CD4-positive, alpha-beta T cell treated with Interleukin-6 for 4 hours (primary cell): ENCODE measurements around the gene RSPRY1.
"Not testable (repeated sequence)": the region's sequence is repeated elsewhere in the genome, so short reads cannot be mapped to it uniquely, and the experiment has no call there.

ENCODE experiments used
- DNase-seq: peaks from one replicate; pipeline ENCODE4 v3.0.0-alpha.2; 2020; ENCODE audit warnings: mixed read lengths

RSPRY1 gene

DNA sequence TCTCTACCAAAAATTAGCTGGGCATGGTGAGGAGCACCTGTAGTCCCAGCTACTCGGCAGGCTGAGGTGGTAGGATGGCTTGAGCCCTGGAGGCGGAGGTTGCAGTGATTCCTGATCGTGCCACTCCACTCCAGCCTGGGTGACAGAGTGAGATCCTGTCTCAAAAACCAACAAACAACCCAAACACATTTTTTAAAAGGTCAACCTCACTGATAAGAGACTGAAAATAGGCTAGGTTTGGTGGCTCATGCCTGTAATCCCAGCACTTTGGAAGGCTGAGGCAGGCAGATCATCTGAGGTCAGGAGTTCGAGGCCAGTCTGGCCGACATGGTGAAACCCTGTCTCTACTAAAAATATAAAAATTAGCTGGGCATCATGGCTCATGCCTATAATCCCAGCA, 89.8 kb downstream of the RSPRY1 start:
- not testable (repeated sequence) for DNase-seq

DNA sequence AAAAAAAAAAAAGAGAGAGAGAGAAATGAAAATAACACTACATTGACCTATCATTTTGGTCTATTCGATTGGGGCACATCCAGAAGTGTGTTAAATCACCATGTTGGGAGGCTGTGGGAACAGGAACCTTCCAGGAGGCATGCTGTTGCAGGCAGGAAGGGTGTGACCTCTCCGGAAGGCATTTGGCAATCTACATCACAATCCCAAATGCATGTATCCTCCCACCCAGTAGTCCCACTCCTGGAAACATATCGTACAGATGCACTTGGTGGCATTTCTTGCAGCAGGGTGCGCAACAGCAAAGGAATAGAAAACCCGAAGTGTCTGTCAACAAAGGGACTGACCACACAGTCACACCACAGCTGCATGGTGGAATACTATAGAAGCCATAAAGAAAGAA, 90.5 kb downstream of the RSPRY1 start:
- no peak for DNase-seq

DNA sequence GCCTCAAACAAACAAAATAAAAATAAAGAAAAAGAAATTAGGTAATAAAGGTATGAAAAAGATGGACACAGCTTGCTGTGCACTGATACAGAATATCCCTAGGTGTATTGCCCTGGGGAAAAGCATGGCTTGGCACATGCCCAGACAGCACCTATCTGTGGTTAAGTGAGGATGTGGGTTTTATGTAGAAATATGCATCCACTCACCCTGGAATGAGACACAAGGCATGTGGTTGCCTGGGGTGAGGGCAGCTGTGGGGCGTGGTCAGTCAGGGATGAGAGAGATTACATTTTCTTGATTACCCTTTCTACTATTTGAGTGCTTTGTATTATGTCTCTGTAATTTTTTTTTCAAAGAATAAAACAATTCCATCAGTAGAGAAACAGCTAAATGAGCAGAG, 91.5 kb downstream of the RSPRY1 start:
- peak; percentile 81 for DNase-seq

DNA sequence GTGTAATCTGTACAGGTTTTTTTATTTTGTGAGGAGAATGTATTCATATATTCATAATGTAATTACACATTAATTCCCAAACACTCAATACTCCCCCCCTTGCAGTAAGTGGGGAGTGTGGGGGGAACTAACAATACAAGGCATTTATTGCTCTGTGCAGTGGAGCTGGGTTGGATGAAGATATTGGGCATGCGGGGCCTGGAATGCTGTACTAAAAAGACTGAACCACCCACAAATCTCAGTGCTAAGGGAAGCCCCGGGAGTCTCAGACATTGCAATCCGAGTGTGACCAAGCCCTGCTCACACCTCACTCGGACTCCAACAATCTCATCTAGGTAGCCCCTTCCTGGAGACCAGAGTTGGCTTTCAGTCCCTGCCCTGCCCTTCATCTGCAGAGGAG, 92.4 kb downstream of the RSPRY1 start:
- DNase-seq: no peak

DNA sequence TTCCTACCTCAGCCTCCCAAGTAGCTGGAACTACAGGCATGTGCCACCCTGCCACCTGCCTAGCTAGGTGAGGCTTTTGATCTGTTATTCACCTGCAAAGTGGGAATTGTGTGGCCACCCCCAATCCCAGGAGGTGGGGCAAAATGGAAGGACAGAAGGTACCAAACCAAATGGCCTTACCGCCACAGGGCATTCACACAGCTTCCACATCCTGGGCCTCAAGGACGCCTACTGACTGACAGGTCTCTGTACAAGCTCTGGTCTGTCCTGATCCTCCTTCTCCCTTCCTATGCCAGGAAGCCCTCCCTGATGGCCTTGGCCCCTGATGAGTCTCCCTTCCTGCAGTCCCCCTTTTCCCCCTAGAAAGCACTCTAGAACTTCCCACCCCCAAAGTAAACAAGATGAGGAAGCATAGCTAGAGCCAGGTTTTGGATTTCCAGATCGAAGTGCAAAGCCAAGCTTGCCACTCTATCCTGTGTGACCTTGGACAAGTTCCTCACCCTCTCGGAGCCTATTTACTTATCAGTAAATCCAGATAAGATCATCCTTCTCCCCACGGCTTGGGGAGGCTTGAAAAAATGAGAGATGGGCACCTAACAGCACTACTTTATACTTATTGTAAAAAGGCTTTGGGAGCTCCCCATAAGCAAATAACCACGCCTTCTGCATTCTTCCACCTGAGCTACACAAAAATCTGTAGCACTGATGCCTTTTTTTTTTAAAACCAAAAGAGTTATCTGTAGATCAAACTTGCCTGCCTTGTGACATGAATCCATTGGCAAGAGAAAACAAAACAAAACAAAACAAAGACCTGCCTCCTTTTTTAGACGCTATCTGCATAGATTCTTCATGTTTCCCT, 93.9 kb downstream of the RSPRY1 start:
- DNase-seq: no peak

DNA sequence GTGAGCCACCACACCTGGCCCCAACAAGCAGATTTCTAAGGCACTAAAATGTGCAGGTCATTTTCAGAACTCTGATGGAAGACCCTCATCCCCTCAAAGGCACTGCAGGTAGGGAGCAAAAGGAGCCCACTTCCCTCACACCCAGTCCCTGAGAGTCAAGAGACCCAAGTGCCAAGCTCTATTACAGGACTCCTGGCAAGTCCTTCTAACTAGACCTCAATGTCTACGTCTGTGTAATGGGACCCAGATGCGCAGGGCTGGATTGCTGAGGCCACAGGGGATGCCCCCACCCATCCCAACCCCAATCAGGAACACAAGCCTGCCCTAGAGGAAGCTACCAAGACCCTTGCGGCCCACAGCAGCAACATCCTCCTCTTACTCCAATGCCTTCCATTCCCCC, 95.7 kb downstream of the RSPRY1 start:
- no peak for DNase-seq

DNA sequence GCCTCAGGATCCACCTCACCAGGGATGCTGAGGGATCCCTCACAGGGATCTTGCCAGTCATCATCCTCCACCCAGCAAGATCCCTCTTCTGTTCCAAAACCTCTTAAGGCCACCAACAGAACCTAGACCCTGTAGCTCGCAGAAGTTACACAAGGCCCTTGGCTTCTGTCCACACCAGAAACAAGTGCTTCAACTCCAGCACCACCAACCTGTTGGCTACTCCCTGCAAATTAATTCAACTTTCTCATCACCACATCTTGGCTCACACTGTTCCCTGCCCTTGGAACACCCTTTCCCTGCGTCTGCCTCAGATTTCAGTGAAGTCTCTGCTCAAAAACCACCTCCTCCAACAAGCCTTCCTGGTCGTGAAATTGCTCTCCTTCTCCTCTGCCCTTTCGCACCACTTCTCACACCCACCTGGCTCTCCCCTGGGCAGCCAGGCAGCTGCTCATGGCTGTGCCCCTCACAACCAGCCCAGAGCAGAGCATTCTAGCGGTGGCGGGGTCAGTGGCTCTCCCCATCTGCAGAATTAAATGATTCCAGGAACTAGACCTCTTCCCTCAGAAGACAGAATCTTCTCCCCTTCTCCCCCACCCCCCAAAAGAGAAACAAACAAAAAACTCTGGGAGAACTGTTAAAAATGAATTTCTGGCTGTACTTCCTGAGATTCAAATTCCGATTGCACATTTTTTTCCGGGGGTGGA, 96.5 kb downstream of the RSPRY1 start:
- DNase-seq: no peak

DNA sequence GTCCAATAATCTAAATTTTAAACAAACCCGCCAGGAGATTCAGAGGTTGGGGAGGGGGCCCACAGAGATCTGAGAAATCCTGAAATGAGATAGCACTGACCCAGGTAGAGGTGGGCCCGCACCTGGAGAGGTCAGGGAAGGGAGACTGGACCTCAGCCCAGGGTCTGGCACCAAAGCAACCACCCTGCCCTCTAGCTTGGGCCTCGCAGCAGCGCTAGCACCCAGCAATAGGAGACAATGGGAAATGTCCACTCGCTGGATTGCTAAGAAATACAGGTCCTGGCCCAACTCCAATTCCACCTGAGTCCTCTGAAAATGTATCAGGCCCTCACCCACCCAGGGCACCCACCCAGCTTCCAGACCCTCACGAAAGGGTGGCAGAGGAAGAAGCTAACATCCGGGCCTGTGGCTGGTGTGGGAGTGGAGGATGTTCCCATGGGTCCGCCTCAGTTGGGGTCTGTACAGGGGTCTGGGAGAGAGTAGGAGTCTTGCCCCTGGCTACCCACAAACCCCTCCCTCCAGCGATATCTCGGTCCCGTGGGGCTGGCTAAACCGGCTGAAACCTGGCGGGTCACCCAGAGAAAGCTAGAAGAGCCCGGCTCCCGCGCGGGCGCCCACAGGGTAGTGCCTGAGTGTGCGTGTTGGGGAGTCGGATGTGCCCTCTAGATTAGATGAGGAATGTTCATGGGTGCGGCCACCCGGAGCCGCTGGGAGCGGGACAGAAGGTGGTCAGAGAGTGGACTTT, 97.3 kb downstream of the RSPRY1 start:
- no peak for DNase-seq

DNA sequence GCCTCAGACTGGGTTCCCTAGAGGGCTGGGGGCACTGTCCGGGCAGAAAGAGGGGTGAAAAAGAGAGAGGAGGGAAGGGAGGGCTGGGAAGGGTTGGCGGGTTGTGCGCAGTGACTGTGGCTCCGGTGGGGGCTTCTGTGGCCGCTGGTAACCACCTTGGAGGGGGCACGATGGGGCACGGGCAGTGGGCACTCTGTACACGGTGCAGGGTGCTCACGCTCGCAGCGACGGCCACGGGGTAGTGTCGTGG, 97.8 kb downstream of the RSPRY1 start:
- no peak for DNase-seq

DNA sequence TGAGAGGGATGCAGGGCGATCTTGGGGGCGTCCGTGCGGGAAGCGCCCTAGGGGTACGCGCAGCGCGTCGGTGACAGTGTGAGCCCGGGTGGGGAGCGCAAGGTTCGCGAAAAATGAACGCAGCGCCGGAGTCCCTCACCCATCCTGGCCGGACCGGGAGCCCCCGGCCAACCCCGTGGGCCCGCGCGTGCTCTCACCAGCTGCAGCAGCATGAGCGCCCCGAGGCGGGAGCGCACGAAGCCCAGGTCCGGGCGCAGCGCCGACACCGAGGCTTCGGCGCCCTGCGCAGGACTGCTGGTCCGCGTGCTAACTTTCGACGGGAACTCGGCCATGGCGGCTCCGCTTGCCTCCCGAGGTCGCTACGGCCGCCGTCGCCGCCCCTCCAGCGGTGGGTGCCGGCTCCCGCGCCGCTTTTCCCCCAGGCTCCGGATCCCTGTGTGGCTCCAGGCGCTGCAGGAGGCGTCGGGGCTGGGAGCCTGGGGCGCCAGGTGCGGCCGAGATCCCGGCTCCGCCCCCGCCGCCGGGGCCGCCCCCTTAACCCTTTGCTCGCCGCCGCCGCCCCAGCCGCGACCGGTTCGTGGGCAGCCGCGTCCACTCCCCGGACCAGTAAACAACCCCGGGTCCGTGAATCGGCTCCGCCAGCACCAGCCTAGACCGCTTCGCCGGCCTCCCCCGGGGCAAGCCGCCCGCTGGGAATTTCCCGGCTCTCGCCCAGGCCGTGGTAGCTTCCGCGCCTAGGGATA, 98.3 kb downstream of the RSPRY1 start, which contains the start of gene PLLP:
TSS of gene PLLP (minus strand) at position 464 of the 743 bp plus-strand sequence. CDS start at position 332, 132 bp downstream.
- DNase-seq: peak; percentile 60

DNA sequence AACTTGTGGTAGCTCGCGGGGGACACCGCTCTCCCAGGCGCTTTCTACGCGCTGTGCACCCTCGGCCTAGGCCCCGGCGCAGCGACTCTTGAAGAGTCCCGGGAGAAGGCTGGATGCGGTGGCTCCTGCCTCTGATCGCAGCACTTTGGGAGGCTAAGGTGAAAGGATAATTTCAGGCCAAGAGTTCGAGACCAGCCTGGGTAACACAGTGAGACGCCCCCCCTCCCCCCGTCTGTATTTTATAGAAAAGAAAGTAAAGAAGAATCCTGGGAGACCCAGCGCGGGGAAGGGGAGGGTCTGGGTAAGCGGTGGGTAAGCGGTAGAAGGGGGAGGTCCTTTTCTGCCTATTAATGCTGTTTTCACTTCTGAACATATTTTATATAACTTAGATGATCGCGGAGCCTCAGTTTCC, 98.8 kb downstream of the RSPRY1 start:
- no peak for DNase-seq

DNA sequence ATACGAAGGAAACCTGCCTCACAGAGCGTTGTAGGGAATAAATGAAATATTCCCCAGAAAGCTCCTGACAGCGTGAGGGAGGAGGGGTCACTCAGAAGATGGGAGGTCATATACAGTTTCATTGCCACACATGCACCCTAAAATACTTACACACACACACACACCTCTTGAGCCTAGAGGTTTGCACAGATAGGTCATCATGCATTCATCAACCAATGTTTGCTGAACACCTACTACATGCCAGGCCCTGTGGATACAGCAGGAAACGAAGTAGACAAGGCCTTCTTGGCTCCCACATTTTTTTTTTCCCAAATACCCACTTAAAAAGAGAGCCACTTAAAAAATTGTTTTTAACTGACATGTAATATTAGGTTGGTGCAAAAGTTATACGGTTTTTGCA, 99.2 kb downstream of the RSPRY1 start:
- DNase-seq: no peak

DNA sequence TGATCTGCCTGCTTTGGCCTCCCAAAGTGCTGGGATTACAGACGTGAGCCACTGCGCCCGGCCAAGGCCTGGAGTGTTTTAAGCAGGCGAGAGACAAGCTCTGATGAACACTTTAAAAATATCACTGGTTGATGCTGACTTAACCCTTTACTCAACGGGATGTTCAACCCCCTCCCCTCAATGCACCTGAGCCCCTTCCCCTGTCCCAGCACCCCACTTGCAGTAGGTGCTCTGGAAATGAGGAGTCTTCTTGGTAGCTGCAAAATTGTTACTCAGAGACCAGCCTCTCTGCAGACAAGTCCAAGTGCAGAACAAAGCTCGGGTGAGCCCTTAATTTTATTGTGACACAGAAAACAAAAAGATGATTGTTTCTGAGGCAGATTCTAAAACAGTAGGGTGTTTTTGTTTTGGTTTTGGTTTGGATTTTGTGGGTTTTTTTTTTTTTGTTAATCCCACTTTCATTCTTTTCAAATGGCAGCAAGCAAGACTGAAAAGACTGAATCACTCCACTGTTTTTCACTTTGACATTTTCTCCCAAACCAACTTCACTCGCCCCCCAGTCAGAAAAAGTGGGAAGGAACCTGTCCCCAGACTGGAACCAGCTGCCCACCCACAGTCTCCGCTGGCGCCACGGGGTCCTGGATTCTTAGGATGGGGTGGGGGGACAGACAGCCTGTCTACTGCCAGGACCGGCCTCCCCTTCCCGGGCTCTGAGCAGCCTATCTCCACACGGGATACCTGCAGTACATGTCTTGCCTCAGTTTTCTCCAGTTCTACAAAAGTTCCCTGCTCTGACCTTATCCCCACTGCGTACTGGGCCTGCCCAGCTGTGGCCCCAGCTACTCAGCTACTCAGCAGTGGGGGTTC, 103.5 kb downstream of the RSPRY1 start:
- no peak for DNase-seq
